H1 (cell line): ENCODE measurements around the gene AMOTL2. TPM values are rescaled to one million over a fixed set of nuclear protein-coding genes. Genes with fewer than 3 reads are reported as not detected.

Experiments
- BACH1 ChIP-seq: IDR thresholded peaks from 2 replicates; pipeline ENCODE4 v1.6.1; 2012; ENCODE audit warnings: low read length, improper control_type of control experiment
- CHD7 ChIP-seq: fragments of 300-600 bp; sonication (generic); IDR thresholded peaks from 2 replicates; pipeline ENCODE4 v1.7.1; 2012; ENCODE audit warnings: low read length, moderate library complexity, mild to moderate bottlenecking, inconsistent platforms; ENCODE audit not compliant: insufficient replicate concordance
- NANOG ChIP-seq: IDR thresholded peaks from 2 replicates; pipeline ENCODE4 v1.6.1; 2011; ENCODE audit warnings: low read length, low read depth, mild to moderate bottlenecking, inconsistent platforms; ENCODE audit not compliant: insufficient read depth, poor library complexity, severe bottlenecking
- POU5F1 ChIP-seq: IDR thresholded peaks from 2 replicates; pipeline ENCODE4 v1.6.1; 2011; ENCODE audit warnings: low read depth, mild to moderate bottlenecking, low read length, moderate library complexity
- RBBP5 ChIP-seq: IDR thresholded peaks from 2 replicates; pipeline ENCODE4 v1.7.1; 2012; ENCODE audit warnings: low read depth, mild to moderate bottlenecking, inconsistent platforms, low read length, moderate library complexity, borderline replicate concordance
- RNF2 ChIP-seq: fragments of 200-900, 300-1000 bp; sonication (generic); IDR thresholded peaks from 2 replicates; pipeline ENCODE4 v1.7.1; 2016; ENCODE audit warnings: borderline replicate concordance, low read depth, mild to moderate bottlenecking, antibody characterized with exemption, low read length; ENCODE audit not compliant: poor library complexity, severe bottlenecking; ENCODE audit errors: missing control alignments
- SAP30 ChIP-seq: fragments of 300-600 bp; sonication (generic); IDR thresholded peaks from 2 replicates; pipeline ENCODE4 v1.7.1; 2012; ENCODE audit warnings: low read length, moderate library complexity, mild to moderate bottlenecking, inconsistent platforms; ENCODE audit not compliant: insufficient read depth, insufficient replicate concordance
- TBP ChIP-seq: IDR thresholded peaks from 2 replicates; pipeline ENCODE4 v1.6.1; 2011; ENCODE audit warnings: low read depth, low read length, improper control_type of control experiment
- polyA plus RNA-seq, 7 experiments: library from polyadenylated mRNA; depleted of rRNA in 3 of 7; stranded (reverse) in 5 of 7; unstranded in 2 of 7; fragments of >200 nt in 5 of 7; fragments of 200-250 nt in 2 of 7; gene quantifications; 1 replicate in 5 of 7; 2 replicates in 1 of 7; 4 replicates in 1 of 7; pipeline versions ENCODE4 v1.2.1 to v1.2.3, GENCODE V29; 2011 to 2013; ENCODE audit warnings: missing spikeins in 2 of 7, mixed read lengths in 2 of 7
- total RNA-seq: library from RNA; stranded (reverse); fragmentation: NEBNext Ultra II Directional; extraction: Animal tissue kit (Norgen Biotek cat#: 25700); gene quantifications from 2 replicates; pipeline ENCODE4 v1.2.1, GENCODE V29; 2021

The AMOTL2 gene
- total and polyA plus RNA-seq, 2 of the 8 experiments (the other 6 are each of a cell fraction or from before 2014, with no cell fraction given), result 19.0 to 63.7 TPM

GRCh38 chr3:134312873-134313846, 61.1 kb downstream of the AMOTL2 start (continued):
- TF ChIP-seq CHD7 (no peak), TBP (peak; percentile 75; the same call in 1 of the 2 replicates), SAP30 (no peak), BACH1 (no peak), RNF2 (no peak), POU5F1 (no peak), RBBP5 (peak; percentile 95; the same call in 1 of the 2 replicates), NANOG (no peak)
